ENCODE measurements around the gene TRAK1.

Gene TRAK1

DNA sequence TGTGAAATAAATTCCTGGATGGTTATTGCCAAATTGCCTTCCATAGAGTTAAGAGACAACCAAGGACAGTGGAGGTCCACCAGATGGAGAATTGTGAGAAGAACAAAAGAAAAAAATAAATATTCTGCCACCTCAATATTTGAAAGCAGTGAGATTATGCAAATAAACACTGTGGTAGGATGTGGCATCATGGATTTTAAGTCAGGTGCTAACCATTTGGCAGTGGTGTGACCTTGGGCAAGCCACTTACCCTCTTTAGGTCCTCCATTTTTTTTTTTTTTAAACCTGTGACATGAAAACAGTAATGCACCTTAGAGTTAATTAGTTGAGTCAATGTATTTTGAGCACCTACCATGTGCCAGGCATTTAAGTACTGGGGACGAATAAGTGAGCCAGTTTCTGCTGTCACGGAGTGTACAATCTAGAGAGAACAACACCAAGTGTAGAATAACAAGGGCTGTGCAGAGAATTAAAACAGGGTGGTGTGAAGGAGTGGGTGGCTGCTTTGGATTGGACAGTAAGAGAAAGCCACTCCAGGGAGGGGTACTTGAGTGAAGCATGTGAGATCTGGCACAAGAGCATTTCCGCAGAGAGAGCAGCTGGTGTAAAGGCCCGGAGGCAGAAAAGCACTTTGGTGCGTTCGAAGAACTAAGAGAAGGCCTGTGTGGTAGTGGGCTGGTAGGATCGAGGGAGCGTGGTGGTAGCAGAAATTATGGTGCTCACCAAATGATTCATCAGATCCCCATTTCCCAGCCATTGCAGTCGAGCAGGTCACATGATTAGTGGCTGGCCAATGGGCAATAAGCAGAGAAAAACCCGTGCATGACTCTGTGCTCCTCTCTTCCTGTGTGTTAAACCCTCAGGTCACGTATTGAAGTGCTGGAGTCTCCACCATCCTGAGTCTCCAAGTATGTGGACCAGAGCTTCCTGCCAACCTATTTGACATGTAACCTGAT, 135.6 kb downstream of the TRAK1 start:
- Mint-ChIP-seq H3K27me3 (peaks cover 7% of the 10 kb centered on the region), H3K9me3 (no peaks in the 10 kb centered on the region), H3K4me3 (no peak overlapping the region), H3K27ac (no peak overlapping the region), H3K4me1 (peaks cover 17% of the 10 kb centered on the region)
- ATAC-seq = no peak
- no peak for DNase-seq

- ATAC-seq = peak; percentile 56
- H3K27me3 Mint-ChIP-seq = peaks cover 8% of the 10 kb centered on the region
- peaks cover 17% of the 10 kb centered on the region for H3K4me1 Mint-ChIP-seq
- H3K27ac Mint-ChIP-seq = no peak overlapping the region
- no peak for DNase-seq
- no peak overlapping the region for H3K4me3 Mint-ChIP-seq
- H3K9me3 Mint-ChIP-seq = no peaks in the 10 kb centered on the region
These were observed 137.6 kb downstream of the TRAK1 start for GRCh38 chr3:42228796-42229195.

GRCh38 chr3:42229266-42229941, 138.2 kb downstream of the TRAK1 start:
- Mint-ChIP-seq H3K27ac (no peak overlapping the region), H3K27me3 (peaks cover 14% of the 10 kb centered on the region), H3K4me3 (no peak overlapping the region)

DNA sequence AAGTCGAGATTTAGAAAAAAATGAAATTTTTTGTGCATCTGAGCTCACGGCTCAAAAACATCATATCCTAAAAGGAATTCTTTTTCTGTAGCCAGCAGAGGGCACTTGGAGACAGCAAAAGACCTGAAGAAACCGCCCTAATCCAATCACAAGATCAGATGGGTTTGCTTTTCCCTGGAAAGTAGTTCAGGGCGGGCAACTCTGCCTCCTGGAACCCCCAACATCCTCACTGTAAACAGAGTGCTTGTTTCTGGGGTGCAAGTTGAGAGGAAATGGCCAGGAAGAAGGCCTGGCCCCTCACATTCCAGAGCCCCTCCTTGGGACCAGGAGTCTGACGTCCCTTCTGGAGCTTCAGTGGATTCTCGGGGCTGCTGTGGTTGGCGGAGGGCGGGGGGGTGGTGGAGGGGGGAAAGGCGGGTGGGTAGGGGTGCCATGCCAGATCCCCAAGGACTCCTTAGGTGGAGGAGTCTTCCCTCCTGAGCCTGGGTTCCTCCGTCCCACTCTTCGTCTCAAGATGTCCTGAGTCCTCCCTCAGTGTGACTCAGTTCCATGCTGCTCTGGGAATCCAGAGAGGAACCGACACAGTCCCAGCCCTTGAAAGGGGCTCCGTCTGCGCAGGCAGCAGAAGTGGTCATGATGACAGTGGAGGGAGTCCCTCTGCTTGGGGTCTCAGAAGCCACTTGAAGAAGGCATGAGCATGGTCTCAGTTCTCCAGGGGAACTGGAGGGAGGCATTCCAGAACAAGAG, 139.0 kb downstream of the TRAK1 start:
- Mint-ChIP-seq H3K9me3 (no peaks in the 10 kb centered on the region), H3K4me3 (no peak overlapping the region), H3K27me3 (peaks cover 21% of the 10 kb centered on the region), H3K27ac (no peak overlapping the region), H3K4me1 (peaks cover 17% of the 10 kb centered on the region)
- ATAC-seq (no peak), DNase-seq (no peak)

More at GRCh38 chr3:42229266-42229941, 138.2 kb downstream of the TRAK1 start:
- ATAC-seq (no peak), DNase-seq (no peak)
- Mint-ChIP-seq H3K4me1 (peaks cover 17% of the 10 kb centered on the region), H3K9me3 (no peaks in the 10 kb centered on the region)

DNA sequence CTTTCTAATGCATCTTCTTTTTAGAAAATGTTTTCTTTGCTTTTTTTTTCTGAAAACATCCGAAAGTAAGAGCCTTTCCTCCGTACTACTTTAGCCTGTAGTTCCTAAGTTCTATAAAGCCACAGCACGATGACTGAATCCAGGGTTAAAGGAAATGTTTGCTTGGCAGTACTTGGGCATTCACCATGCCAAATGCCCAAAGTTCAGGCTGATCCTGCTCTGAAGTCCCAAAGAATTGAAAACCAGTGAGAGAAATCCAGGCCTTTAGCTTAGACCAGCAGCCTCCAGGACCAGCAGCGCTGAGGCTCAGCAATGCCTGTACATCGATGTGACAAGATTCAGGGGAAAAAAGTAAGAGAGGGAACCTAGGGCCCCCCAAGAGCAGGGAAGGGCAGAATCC, 139.7 kb downstream of the TRAK1 start:
- no peak for ATAC-seq
- Mint-ChIP-seq H3K4me3 (no peak overlapping the region), H3K9me3 (no peaks in the 10 kb centered on the region), H3K4me1 (peaks cover 17% of the 10 kb centered on the region), H3K27ac (no peak overlapping the region), H3K27me3 (peaks cover 28% of the 10 kb centered on the region)
- no peak for DNase-seq

- no peak overlapping the region for H3K4me3 Mint-ChIP-seq
- H3K4me1 Mint-ChIP-seq = no peaks in the 10 kb centered on the region
- H3K9me3 Mint-ChIP-seq = peaks cover 10 to 19% of the 10 kb centered on the region in 2 donors
- peaks cover 25% of the 10 kb centered on the region for H3K27me3 Mint-ChIP-seq
- no peak overlapping the region for H3K27ac Mint-ChIP-seq
- no peak for DNase-seq
- ATAC-seq = no peak
These were observed 144.4 kb downstream of the TRAK1 start for GRCh38 chr3:42235532-42235931.

GRCh38 chr3:42236611-42237010, 145.5 kb downstream of the TRAK1 start:
- Mint-ChIP-seq H3K9me3 (peaks cover 10 to 19% of the 10 kb centered on the region in 2 donors), H3K4me1 (no peaks in the 10 kb centered on the region), H3K27ac (no peak overlapping the region), H3K4me3 (no peak overlapping the region), H3K27me3 (peaks cover 22% of the 10 kb centered on the region)
- ATAC-seq (no peak), DNase-seq (no peak)

DNA sequence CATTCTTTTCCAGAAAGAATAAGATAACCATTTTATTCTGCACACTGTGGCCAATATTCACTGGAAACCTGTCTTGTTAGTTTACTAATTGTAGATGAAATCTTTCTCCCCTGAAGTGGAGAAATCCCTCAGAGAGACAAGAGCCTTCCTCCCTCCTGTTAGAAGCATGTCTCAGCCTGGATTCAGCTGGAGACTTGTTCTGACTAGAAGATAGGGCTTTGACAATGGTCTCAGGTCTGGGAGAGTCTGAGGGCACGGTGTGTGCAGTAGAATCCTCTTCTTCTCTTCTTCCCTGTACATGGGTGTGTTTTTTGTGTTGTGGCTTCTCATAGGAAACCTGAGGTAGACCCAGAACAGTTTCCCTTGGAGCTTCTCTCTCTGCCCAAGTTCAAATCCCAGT, 154.9 kb downstream of the TRAK1 start:
- Mint-ChIP-seq H3K4me3 (no peak overlapping the region), H3K4me1 (peaks cover 6% of the 10 kb centered on the region), H3K27ac (no peak overlapping the region), H3K9me3 (no peaks in the 10 kb centered on the region), H3K27me3 (peaks cover 18% of the 10 kb centered on the region)
- no peak for ATAC-seq
- no peak for DNase-seq

DNA sequence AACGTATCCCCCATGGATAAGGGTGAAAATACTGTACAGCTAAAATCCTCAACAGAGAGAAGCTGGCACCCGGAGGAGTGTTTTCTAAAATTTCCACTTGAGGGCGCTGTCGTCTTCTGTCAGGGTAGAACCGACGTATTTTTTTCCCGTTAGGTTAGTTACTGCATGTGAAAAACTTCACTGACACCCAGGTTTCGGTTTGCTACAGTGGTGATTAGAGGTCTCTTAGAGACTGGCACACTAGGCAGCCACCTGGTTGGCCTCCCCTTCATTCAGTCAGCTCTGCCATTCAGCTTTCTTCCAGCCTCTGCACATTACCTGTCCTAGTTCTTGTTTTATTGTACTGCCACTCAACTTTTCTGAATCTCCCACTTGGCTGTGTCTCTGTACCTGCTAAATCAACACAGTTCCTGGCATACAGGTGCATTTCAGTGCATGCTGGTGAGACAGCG, 156.4 kb downstream of the TRAK1 start:
- H3K9me3 Mint-ChIP-seq = no peaks in the 10 kb centered on the region
- H3K4me3 Mint-ChIP-seq = no peak overlapping the region
- DNase-seq = peak; percentile 61 to 63
- ATAC-seq = peak; percentile 80
- H3K4me1 Mint-ChIP-seq = peaks cover 6% of the 10 kb centered on the region
- H3K27me3 Mint-ChIP-seq = peaks cover 18% of the 10 kb centered on the region
- H3K27ac Mint-ChIP-seq = no peak overlapping the region

DNA sequence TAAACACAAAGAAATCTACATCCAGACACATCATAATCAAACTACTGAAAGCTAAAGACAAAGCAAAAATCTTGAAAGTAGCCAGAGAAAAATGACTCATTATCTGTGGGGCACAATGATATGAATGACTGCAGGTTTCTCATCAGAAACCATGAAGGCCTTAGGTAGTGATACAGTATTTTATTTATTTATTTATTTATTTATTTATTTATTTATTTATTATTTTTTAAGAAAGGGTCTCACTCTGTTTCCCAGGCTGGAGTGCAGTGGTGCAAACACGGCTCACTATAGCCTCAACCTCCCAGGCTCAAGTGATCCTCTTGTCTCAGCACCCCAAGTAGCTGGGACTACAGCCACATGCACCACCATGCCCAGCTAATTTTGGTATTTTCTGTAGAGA, 159.6 kb downstream of the TRAK1 start:
- DNase-seq (no peak), ATAC-seq (no peak)
- Mint-ChIP-seq H3K9me3 (no peaks in the 10 kb centered on the region), H3K4me1 (peaks cover 18% of the 10 kb centered on the region), H3K4me3 (no peak overlapping the region), H3K27ac (no peak overlapping the region), H3K27me3 (peaks cover 31% of the 10 kb centered on the region)

GRCh38 chr3:42254566-42254965, 163.4 kb downstream of the TRAK1 start:
- Mint-ChIP-seq H3K4me1 (peaks cover 22% of the 10 kb centered on the region), H3K27ac (no peak overlapping the region), H3K4me3 (no peak overlapping the region), H3K9me3 (no peaks in the 10 kb centered on the region), H3K27me3 (peaks cover 41% of the 10 kb centered on the region)
- ATAC-seq = no peak
- DNase-seq = no peak

DNA sequence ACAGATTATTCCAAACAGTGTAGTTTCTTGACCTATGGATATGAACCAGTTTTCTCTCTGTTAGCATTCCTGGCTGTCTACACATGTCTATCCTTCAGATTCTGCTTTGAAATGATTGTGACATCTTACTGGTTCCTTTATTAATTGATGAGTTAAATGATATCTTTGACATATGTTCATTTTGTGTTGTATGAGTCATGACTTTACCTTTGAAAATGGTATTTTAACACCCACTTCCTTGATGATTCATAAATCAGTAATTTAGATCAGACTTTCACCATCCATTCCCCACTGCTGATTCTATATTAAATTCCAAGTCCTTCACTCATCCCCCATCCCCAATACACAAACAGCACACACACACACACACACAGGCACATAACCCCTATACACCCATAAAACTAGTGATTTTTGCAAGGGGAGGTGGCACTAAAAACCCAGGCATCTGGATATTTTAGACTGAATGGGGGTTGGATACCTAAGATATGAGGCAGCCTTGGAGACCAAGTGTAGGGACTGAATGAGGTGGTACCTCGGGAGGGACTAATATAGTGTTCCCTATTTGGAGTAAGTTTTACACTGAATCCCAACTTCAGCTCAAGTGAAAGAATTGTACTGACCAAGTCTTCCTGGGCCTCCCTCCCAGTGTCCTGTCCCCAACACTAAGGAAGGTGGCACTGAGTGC, 165.1 kb downstream of the TRAK1 start:
- peaks cover 54% of the 10 kb centered on the region for H3K27me3 Mint-ChIP-seq
- peaks cover 22% of the 10 kb centered on the region for H3K4me1 Mint-ChIP-seq
- H3K27ac Mint-ChIP-seq = no peak overlapping the region
- no peak overlapping the region for H3K4me3 Mint-ChIP-seq
- DNase-seq (no peak), ATAC-seq (peak; percentile 83)
- H3K9me3 Mint-ChIP-seq = no peaks in the 10 kb centered on the region

- peaks cover 60% of the 10 kb centered on the region for H3K27me3 Mint-ChIP-seq
- ATAC-seq = no peak
- DNase-seq = no peak
- peaks cover 22% of the 10 kb centered on the region for H3K4me1 Mint-ChIP-seq
- H3K9me3 Mint-ChIP-seq = no peaks in the 10 kb centered on the region
- H3K4me3 Mint-ChIP-seq = no peak overlapping the region
- H3K27ac Mint-ChIP-seq = no peak overlapping the region
These were observed 165.8 kb downstream of the TRAK1 start for GRCh38 chr3:42257007-42257406.

- no peaks in the 10 kb centered on the region for H3K9me3 Mint-ChIP-seq
- H3K27me3 Mint-ChIP-seq = peaks cover 92% of the 10 kb centered on the region
- H3K27ac Mint-ChIP-seq = no peak overlapping the region
- ATAC-seq = no peak
- no peak overlapping the region for H3K4me3 Mint-ChIP-seq
- no peak for DNase-seq
- H3K4me1 Mint-ChIP-seq = peaks cover 28% of the 10 kb centered on the region
These were observed 171.4 kb downstream of the TRAK1 start for GRCh38 chr3:42262525-42262924.

Measured in stimulated activated naive CD8-positive, alpha-beta T cell treated with anti-CD3 and anti-CD28 coated beads, Interleukin-15, amount 100 ng/mL, for 72 hours (primary cell).